Endothelial cell of umbilical vein (primary cell): Measurements from ENCODE around the gene ATP12A. TPM values are rescaled to one million over a fixed set of nuclear protein-coding genes. Genes with fewer than 3 reads are reported as not detected.

Source experiments
- BruUV-seq: library from RNA; stranded (reverse); fragments of 400-500 nt; replicated peaks from 2 replicates; lab custom pipeline; 2021; lab: Mats Ljungman, UMichigan
- CTCF ChIA-PET: fragments of 300-600, 350-600 bp; sonication (Branson Sonifier 250); formaldehyde crosslinking; loops from one replicate; lab custom pipeline; 2021; ENCODE audit warnings: antibody characterized with exemption, inconsistent platforms; lab: Charles Lee
- POLR2A ChIA-PET: fragments of 300-600, 350-600 bp; sonication (Branson Sonifier 250); formaldehyde crosslinking; loops from one replicate; lab custom pipeline; 2021; ENCODE audit warnings: antibody characterized with exemption, inconsistent platforms; lab: Charles Lee
- DNase-seq: peaks from one replicate; pipeline ENCODE4 v3.0.0-alpha.2; 2011; ENCODE audit warnings: low read depth, low spot score
- FAIRE-seq: peaks from 2 replicates; lab custom pipeline; 2011; peaks lifted over from hg19 to GRCh38; lab: Jason Lieb, UNC
- H2AFZ ChIP-seq: 2 replicates; pipeline ENCODE4 v1.6.0; 2012; ENCODE audit warnings: low read depth, low read length, control low read depth, inconsistent platforms
- H3K27ac ChIP-seq: 2 replicates; pipeline ENCODE4 v1.5.1; 2011; ENCODE audit warnings: low read depth, mild to moderate bottlenecking, control low read depth, low read length, moderate library complexity; ENCODE audit not compliant: insufficient read depth
- H3K27me3 ChIP-seq, 2 experiments: 2 replicates each; pipeline versions ENCODE4 v1.6.0 to v1.6.1; 2011; ENCODE audit warnings: low read length in 2 of 2, mixed read lengths in 1 of 2; ENCODE audit not compliant: control insufficient read depth in 2 of 2, insufficient read depth in 2 of 2
- H3K36me3 ChIP-seq, 2 experiments: 2 replicates in 1 of 2; 3 replicates in 1 of 2; pipeline ENCODE4 v1.5.1; 2011; ENCODE audit warnings: low read length in 2 of 2, mild to moderate bottlenecking in 1 of 2, moderate library complexity in 1 of 2; ENCODE audit not compliant: control insufficient read depth in 2 of 2, insufficient read depth in 2 of 2; ENCODE audit errors: extremely low read depth in 1 of 2
- H3K4me1 ChIP-seq: 3 replicates; pipeline ENCODE4 v1.5.1; 2011; ENCODE audit warnings: mild to moderate bottlenecking, low read length; ENCODE audit not compliant: control insufficient read depth, insufficient read depth; ENCODE audit errors: extremely low read depth
- H3K4me2 ChIP-seq: 2 replicates; pipeline ENCODE4 v1.6.1; 2011; ENCODE audit warnings: low read length, control low read depth, mixed read lengths; ENCODE audit not compliant: insufficient read depth
- H3K4me3 ChIP-seq, 3 experiments: fragments of 200-600 bp in 1 of 3; sonication (generic), shearing (Covaris generic) in 1 of 3; replicated peaks in 1 of 3; 2 replicates each; pipeline ENCODE4 v1.5.1; 2011 to 2016; ENCODE audit warnings: control low read depth in 3 of 3, low read length in 3 of 3, mild to moderate bottlenecking in 2 of 3, inconsistent platforms in 1 of 3, low read depth in 1 of 3, moderate library complexity in 1 of 3; ENCODE audit not compliant: insufficient read depth in 1 of 3
- H3K79me2 ChIP-seq: 2 replicates; pipeline ENCODE4 v1.6.0; 2012; ENCODE audit warnings: low read length, inconsistent platforms; ENCODE audit not compliant: control insufficient read depth, insufficient read depth
- H3K9ac ChIP-seq: replicated peaks from 2 replicates; pipeline ENCODE3; 2011; ENCODE audit warnings: low read length, control low read depth; ENCODE audit not compliant: insufficient read depth; ENCODE audit errors: extremely low read depth
- H3K9me1 ChIP-seq: replicated peaks from 3 replicates; pipeline ENCODE4 v1.6.0; 2011; ENCODE audit warnings: mild to moderate bottlenecking, low read length; ENCODE audit not compliant: control insufficient read depth, insufficient read depth; ENCODE audit errors: extremely low read depth
- H3K9me3 ChIP-seq: replicated peaks from 2 replicates; pipeline ENCODE4 v1.5.1; 2012; ENCODE audit warnings: low read length, inconsistent platforms; ENCODE audit not compliant: control insufficient read depth, insufficient read depth
- H4K20me1 ChIP-seq: replicated peaks from 2 replicates; pipeline ENCODE3; 2011; ENCODE audit warnings: mild to moderate bottlenecking, low read length; ENCODE audit not compliant: control insufficient read depth, insufficient read depth; ENCODE audit errors: extremely low read depth
- EZH2 ChIP-seq: IDR thresholded peaks from 2 replicates; pipeline ENCODE4 v1.6.1; 2012; ENCODE audit warnings: borderline replicate concordance, low read depth, mild to moderate bottlenecking, moderate library complexity, low read length, inconsistent platforms; ENCODE audit not compliant: severe bottlenecking
- FOS ChIP-seq: IDR thresholded peaks from 2 replicates; pipeline ENCODE4 v1.6.1; 2011; ENCODE audit warnings: mild to moderate bottlenecking, low read length, moderate library complexity, borderline replicate concordance; ENCODE audit not compliant: insufficient read depth
- GATA2 ChIP-seq: IDR thresholded peaks from 2 replicates; pipeline ENCODE4 v1.7.0; 2011; ENCODE audit warnings: low read depth, mild to moderate bottlenecking, moderate library complexity, mixed read lengths, low read length; ENCODE audit not compliant: insufficient read length, insufficient read depth
- JUN ChIP-seq: IDR thresholded peaks from 2 replicates; pipeline ENCODE4 v1.6.1; 2011; ENCODE audit warnings: borderline replicate concordance, low read depth; ENCODE audit not compliant: insufficient read length, insufficient read depth
- POLR2A ChIP-seq: IDR thresholded peaks from 2 replicates; pipeline ENCODE4 v1.6.1; 2012; ENCODE audit warnings: low read depth, mild to moderate bottlenecking, control low read depth, low read length
- dilution Hi-C: fragments of 300-500 bp; cut with MboI; formaldehyde crosslinking; loops from one replicate; pipeline ENCODE4 v1.15.0; 2019; ENCODE audit warnings: low sequenced_read_pairs; ENCODE audit not compliant: extremely low pct_ligation_motif_present
- intact Hi-C: fragments of 100-400 bp; cut with micrococcal nuclease; formaldehyde crosslinking; loops from one replicate; pipeline ENCODE4 v1.10.0; 2022
- polyA plus RNA-seq, 4 experiments: library from polyadenylated mRNA; depleted of rRNA in 3 of 4; stranded (reverse) in 3 of 4; unstranded in 1 of 4; fragments of >200 nt; gene quantifications; 2 replicates each; pipeline versions ENCODE4 v1.2.1 to v1.2.3, GENCODE V29; 2011 to 2012; ENCODE audit warnings: missing spikeins in 1 of 4
- total RNA-seq: library from RNA; stranded (reverse); gene quantifications from 2 replicates; pipeline ENCODE4 v1.2.3, GENCODE V29; 2021
- TF ChIP-seq, protein P1 (sequence below), 2 donors: IDR thresholded peaks; 1 replicate in 1 of 2; 2 replicates in 1 of 2; pipeline ENCODE4 v1.5.1; 2011; ENCODE audit warnings: low read length in 2 of 2, mild to moderate bottlenecking in 2 of 2, moderate library complexity in 2 of 2, control low read depth in 1 of 2, inconsistent platforms in 1 of 2, low read depth in 1 of 2; ENCODE audit not compliant: insufficient read depth in 1 of 2; ENCODE audit errors: extremely low read depth in 1 of 2
- TF ChIP-seq, protein P2 (sequence below): IDR thresholded peaks from 2 replicates; pipeline ENCODE4 v1.6.1; 2011; ENCODE audit not compliant: insufficient read depth, insufficient read length

ATP12A gene
- total and polyA plus RNA-seq, 2 donors (not counting 3 experiments of a cell fraction or from before 2014, with no cell fraction given) = not detected

DNA sequence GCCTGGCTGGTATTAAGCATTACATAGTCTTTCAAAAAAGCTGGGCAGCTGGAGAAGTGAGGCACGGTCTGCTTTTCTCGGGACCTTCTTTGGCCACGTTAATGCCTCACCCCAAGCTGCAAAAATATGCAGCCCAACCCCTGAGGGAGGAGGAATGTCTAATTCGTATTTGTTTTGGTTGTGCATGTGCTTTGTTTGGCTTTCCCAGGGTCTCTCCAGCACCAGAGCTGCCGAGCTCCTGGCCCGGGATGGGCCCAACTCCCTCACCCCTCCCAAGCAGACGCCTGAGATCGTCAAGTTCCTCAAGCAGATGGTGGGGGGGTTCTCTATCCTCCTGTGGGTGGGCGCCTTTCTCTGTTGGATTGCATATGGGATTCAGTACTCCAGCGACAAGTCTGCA, 7.9 kb downstream of the ATP12A start:
- H3K4me2 ChIP-seq = no peak overlapping the region
- no peaks in the 10 kb centered on the region for H4K20me1 ChIP-seq
- no peak for FAIRE-seq
- H3K27ac ChIP-seq = no peak overlapping the region
- H2AFZ ChIP-seq = no peak overlapping the region
- no peaks in the 10 kb centered on the region for H3K4me1 ChIP-seq
- H3K9ac ChIP-seq = no peak overlapping the region
- ChIA-PET CTCF (interaction anchor here (1.0 kb wide), 1 partner anchor 349 kb away, joined by 3 read pairs; no protein-coding TSS in a partner anchor), POLR2A (no interaction called here)
- H3K9me1 ChIP-seq = no peaks in the 10 kb centered on the region
- dilution Hi-C loops (no loop called here), intact Hi-C loops (no loop called here)
- BruUV-seq = no TSS peak
- no peak overlapping the region for H3K4me3 ChIP-seq
- no peaks in the 10 kb centered on the region for H3K9me3 ChIP-seq
- H3K27me3 ChIP-seq = peaks cover 0 to 2% of the 10 kb centered on the region in 2 experiments
- no peak for TF ChIP-seq JUN
- no peak for TF ChIP-seq POLR2A
- TF ChIP-seq, protein P1, sequence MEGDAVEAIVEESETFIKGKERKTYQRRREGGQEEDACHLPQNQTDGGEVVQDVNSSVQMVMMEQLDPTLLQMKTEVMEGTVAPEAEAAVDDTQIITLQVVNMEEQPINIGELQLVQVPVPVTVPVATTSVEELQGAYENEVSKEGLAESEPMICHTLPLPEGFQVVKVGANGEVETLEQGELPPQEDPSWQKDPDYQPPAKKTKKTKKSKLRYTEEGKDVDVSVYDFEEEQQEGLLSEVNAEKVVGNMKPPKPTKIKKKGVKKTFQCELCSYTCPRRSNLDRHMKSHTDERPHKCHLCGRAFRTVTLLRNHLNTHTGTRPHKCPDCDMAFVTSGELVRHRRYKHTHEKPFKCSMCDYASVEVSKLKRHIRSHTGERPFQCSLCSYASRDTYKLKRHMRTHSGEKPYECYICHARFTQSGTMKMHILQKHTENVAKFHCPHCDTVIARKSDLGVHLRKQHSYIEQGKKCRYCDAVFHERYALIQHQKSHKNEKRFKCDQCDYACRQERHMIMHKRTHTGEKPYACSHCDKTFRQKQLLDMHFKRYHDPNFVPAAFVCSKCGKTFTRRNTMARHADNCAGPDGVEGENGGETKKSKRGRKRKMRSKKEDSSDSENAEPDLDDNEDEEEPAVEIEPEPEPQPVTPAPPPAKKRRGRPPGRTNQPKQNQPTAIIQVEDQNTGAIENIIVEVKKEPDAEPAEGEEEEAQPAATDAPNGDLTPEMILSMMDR (IDR thresholded peaks at IDR 0.05; ENCODE audit: extremely low read depth in 1 of 2, insufficient read depth in 1 of 2, low read depth in 1 of 2, low read length in 2 of 2) = no peak
- no peak for TF ChIP-seq GATA2
- no peak for TF ChIP-seq EZH2
- TF ChIP-seq FOS = no peak
- TF ChIP-seq, protein P2, sequence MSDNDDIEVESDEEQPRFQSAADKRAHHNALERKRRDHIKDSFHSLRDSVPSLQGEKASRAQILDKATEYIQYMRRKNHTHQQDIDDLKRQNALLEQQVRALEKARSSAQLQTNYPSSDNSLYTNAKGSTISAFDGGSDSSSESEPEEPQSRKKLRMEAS = no peak
- H3K79me2 ChIP-seq = no peaks in the 10 kb centered on the region
- no peaks in the 10 kb centered on the region for H3K36me3 ChIP-seq
- DNase-seq = no peak
